K562 (cell line): ENCODE results near the gene MS4A18. TPM values are rescaled to one million over a fixed set of nuclear protein-coding genes. Genes with fewer than 3 reads are reported as not detected.

Experiments
- ATAC-seq: fragments of 200-7000 bp; cut with Tn5 transposase; 3 replicates; pipeline ENCODE4 v1.9.1; 2020; ENCODE audit warnings: moderate library complexity
- BruUV-seq: library from RNA; stranded (reverse); fragments of 400-500 nt; replicated peaks from 2 replicates; lab custom pipeline; 2021; lab: Mats Ljungman, UMichigan
- CTCF ChIA-PET: fragments of 300-600 bp; formaldehyde crosslinking; extraction: SDS; loops from one replicate; lab custom pipeline; 2021; ENCODE audit warnings: low intra/inter-chr PET ratio; lab: Yijun Ruan, JAX
- POLR2A ChIA-PET: fragments of 300-600, 350-650 bp; sonication (Branson Sonifier 250); formaldehyde crosslinking; extraction: SDS; loops from one replicate; lab custom pipeline; 2021; ENCODE audit warnings: antibody characterized with exemption, inconsistent platforms; lab: Yijun Ruan, JAX
- DNase-seq, 4 experiments: peaks; one replicate each; pipeline versions ENCODE4 v3.0.0 to v3.0.0-alpha.2; 2011 to 2018; ENCODE audit warnings: low spot score in 3 of 4, mixed read lengths in 3 of 4; ENCODE audit errors: extremely low read depth in 1 of 4
- FAIRE-seq: peaks from 2 replicates; lab custom pipeline; 2011; peaks lifted over from hg19 to GRCh38; lab: Jason Lieb, UNC
- H2AFZ ChIP-seq: 2 replicates; pipeline ENCODE4 v1.6.0; 2011; ENCODE audit warnings: low read depth, low read length, control low read depth, inconsistent platforms
- H3K27ac ChIP-seq: fragments of 200-600 bp; 3 replicates; pipeline ENCODE4 v1.8.0; 2011; ENCODE audit warnings: low read depth, mild to moderate bottlenecking, control low read depth, inconsistent platforms, low read length, moderate library complexity, mixed read lengths; ENCODE audit errors: extremely low read depth
- H3K27me3 ChIP-seq, 2 experiments: fragments of 300-600 bp in 1 of 2; 2 replicates in 1 of 2; 3 replicates in 1 of 2; pipeline versions ENCODE4 v1.6.0 to v1.8.0; 2011; ENCODE audit warnings: inconsistent platforms in 2 of 2, low read length in 2 of 2, mild to moderate bottlenecking in 1 of 2, mixed read lengths in 1 of 2, moderate library complexity in 1 of 2; ENCODE audit not compliant: control insufficient read depth in 2 of 2, insufficient read depth in 2 of 2
- H3K36me3 ChIP-seq: fragments of 300-600 bp; 3 replicates; pipeline ENCODE4 v1.8.0; 2011; ENCODE audit warnings: mild to moderate bottlenecking, low read length, inconsistent platforms; ENCODE audit not compliant: control insufficient read depth, insufficient read depth
- H3K4me1 ChIP-seq, 2 experiments: fragments of 200-600 bp in 1 of 2; replicated peaks in 1 of 2; 2 replicates in 1 of 2; 3 replicates in 1 of 2; pipeline versions ENCODE4 v1.5.1 to v1.8.0; 2011; ENCODE audit warnings: inconsistent platforms in 2 of 2, low read length in 2 of 2, mild to moderate bottlenecking in 1 of 2, mixed read lengths in 1 of 2, moderate library complexity in 1 of 2; ENCODE audit not compliant: control insufficient read depth in 2 of 2, insufficient read depth in 2 of 2
- H3K4me2 ChIP-seq: 2 replicates; pipeline ENCODE4 v1.6.1; 2011; ENCODE audit warnings: low read length, control low read depth, inconsistent platforms, mixed read lengths; ENCODE audit not compliant: insufficient read depth
- H3K4me3 ChIP-seq: fragments of 200-600 bp; sonication (generic), shearing (Covaris generic); 2 replicates; pipeline ENCODE4 v1.5.1; 2016; ENCODE audit warnings: control low read depth, inconsistent platforms
- H3K79me2 ChIP-seq: fragments of 200-600 bp; 3 replicates; pipeline ENCODE4 v1.8.0; 2011; ENCODE audit warnings: low read length, inconsistent platforms; ENCODE audit not compliant: control insufficient read depth, insufficient read depth
- H3K9ac ChIP-seq, 2 experiments: 2 replicates each; pipeline versions ENCODE4 v1.6.0 to v1.6.1; 2011; ENCODE audit warnings: low read depth in 2 of 2, low read length in 2 of 2, control low read depth in 1 of 2, inconsistent platforms in 1 of 2, mild to moderate bottlenecking in 1 of 2, mixed read lengths in 1 of 2; ENCODE audit not compliant: insufficient read depth in 1 of 2
- H3K9me1 ChIP-seq: one replicate; pipeline ENCODE4 v1.6.0; 2011; ENCODE audit warnings: inconsistent platforms, mild to moderate bottlenecking, low read length, moderate library complexity; ENCODE audit not compliant: control insufficient read depth, insufficient read depth
- H3K9me3 ChIP-seq: replicated peaks from 2 replicates; pipeline ENCODE4 v1.5.1; 2011; ENCODE audit warnings: low read depth, low read length, inconsistent platforms; ENCODE audit not compliant: control insufficient read depth, insufficient read depth
- H4K20me1 ChIP-seq: replicated peaks from 2 replicates; pipeline ENCODE4 v1.6.1; 2011; ENCODE audit warnings: low read length, inconsistent platforms, mixed read lengths; ENCODE audit not compliant: control insufficient read depth, insufficient read depth
- BCOR ChIP-seq: fragments of 450-650 bp; IDR thresholded peaks from 2 replicates; pipeline ENCODE4 v1.6.1; 2016
- CBX3 ChIP-seq, 2 experiments: IDR thresholded peaks; 1 replicate in 1 of 2; 2 replicates in 1 of 2; pipeline ENCODE4 v1.6.1; 2012; ENCODE audit warnings: inconsistent platforms in 2 of 2, low read length in 2 of 2, borderline replicate concordance in 1 of 2, control low read depth in 1 of 2
- CHCHD3 ChIP-seq: fragments of 250-450 bp; sonication (Bioruptor Pico); IDR thresholded peaks from 2 replicates; pipeline ENCODE4 v2.1.2; 2022; ENCODE audit warnings: mild to moderate bottlenecking
- CXXC5 ChIP-seq: fragments of 250-450 bp; sonication (Bioruptor Pico); IDR thresholded peaks from 2 replicates; pipeline ENCODE4 v1.8.0; 2022; ENCODE audit warnings: inconsistent platforms, mild to moderate bottlenecking, moderate library complexity
- GABPA ChIP-seq: fragments of 200-800 bp; sonication (Bioruptor generic); conservative IDR thresholded peaks from 2 replicates; pipeline ENCODE4 v1.6.1; 2016; ENCODE audit warnings: low read depth, missing genetic modification characterization, missing compliant biosample characterization
- KDM1A ChIP-seq, 2 experiments: fragments of 450-650 bp; IDR thresholded peaks; 2 replicates each; pipeline ENCODE4 v1.6.1; 2016; ENCODE audit warnings: mild to moderate bottlenecking in 2 of 2
- KLF6 ChIP-seq: fragments of 250-450 bp; sonication (Bioruptor Pico); IDR thresholded peaks from 2 replicates; pipeline ENCODE4 v1.4.0; 2020; ENCODE audit warnings: mild to moderate bottlenecking, moderate library complexity, borderline replicate concordance
- LCOR ChIP-seq: sonication (generic); formaldehyde crosslinking; IDR thresholded peaks from 2 replicates; pipeline ENCODE4 v1.8.0; 2022; ENCODE audit warnings: mild to moderate bottlenecking, missing genetic modification reagents
- MTA1 ChIP-seq: fragments of 450-650 bp; IDR thresholded peaks from 2 replicates; pipeline ENCODE4 v1.6.1; 2017; ENCODE audit warnings: borderline replicate concordance
- NRF1 ChIP-seq, 2 experiments: fragments of 450-650 bp; IDR thresholded peaks in 1 of 2; conservative IDR thresholded peaks in 1 of 2; 2 replicates each; pipeline ENCODE4 v1.6.1; 2014; ENCODE audit warnings: mild to moderate bottlenecking in 2 of 2
- RBM25 ChIP-seq: fragments of 200-400 bp; formaldehyde crosslinking; IDR thresholded peaks from 2 replicates; pipeline ENCODE4 v1.6.1; 2018; ENCODE audit warnings: low read length, low read depth, moderate library complexity; ENCODE audit not compliant: severe bottlenecking
- RCOR1 ChIP-seq, 2 experiments: IDR thresholded peaks; 2 replicates each; pipeline ENCODE4 v1.6.1; 2012; ENCODE audit warnings: low read depth in 2 of 2, low read length in 2 of 2, borderline replicate concordance in 1 of 2, improper control_type of control experiment in 1 of 2
- SMARCA5 ChIP-seq: fragments of 450-650 bp; IDR thresholded peaks from 2 replicates; pipeline ENCODE4 v1.6.1; 2016
- USF2 ChIP-seq: sonication (generic); formaldehyde crosslinking; IDR thresholded peaks from 2 replicates; pipeline ENCODE4 v1.5.0; 2020; ENCODE audit warnings: missing genetic modification reagents
- ZNF644 ChIP-seq: fragments of 200-800 bp; sonication (Bioruptor generic); IDR thresholded peaks from 2 replicates; pipeline ENCODE4 v1.6.1; 2016; ENCODE audit warnings: low read depth, missing genetic modification characterization, missing compliant biosample characterization
- WGBS: fragments of 100-300 bp; shearing (Covaris generic); methylation state at CpG from one replicate; pipeline ENCODE4 v1.1.6; 2016; ENCODE audit warnings: low coverage, mixed read lengths; ENCODE audit not compliant: insufficient coverage; ENCODE audit errors: missing lambda C conversion rate; 5-methylcytosine and 5-hydroxymethylcytosine counted together
- in situ Hi-C: fragments of 300-500 bp; cut with MboI; formaldehyde crosslinking; loops from 4 replicates; pipeline ENCODE4 v1.15.0; 2018; ENCODE audit warnings: inconsistent platforms, mixed read lengths
- intact Hi-C: fragments of 100-400 bp; cut with micrococcal nuclease; formaldehyde crosslinking; loops from 2 replicates; pipeline ENCODE4 v1.14.2; 2022
- polyA plus RNA-seq, 8 experiments: library from polyadenylated mRNA; depleted of rRNA in 4 of 8; stranded (reverse) in 5 of 8; unstranded in 3 of 8; fragments of >200 nt; fragmentation: Nextera tagmentation in 2 of 8; fragmentation: Illumina TruSeq in 1 of 8; extraction: Ambion mirVana in 2 of 8; extraction: Trizol in 1 of 8; gene quantifications; 2 replicates each; pipeline versions ENCODE4 v1.2.1 to v1.2.3, GENCODE V29; 2011 to 2014; ENCODE audit warnings: inconsistent platforms in 1 of 8, missing spikeins in 1 of 8
- total RNA-seq, 7 experiments: library from RNA; depleted of rRNA in 6 of 7; stranded (reverse); fragments of >200 nt in 6 of 7; fragmentation: Illumina TruSeq in 2 of 7; extraction: Trizol in 2 of 7; gene quantifications; 2 replicates each; pipeline versions ENCODE4 v1.2.1 to v1.2.3, GENCODE V29; 2011 to 2021; ENCODE audit warnings: low replicate concordance in 1 of 7

MS4A18 gene
- total and polyA plus RNA-seq, 9 of the 15 experiments (the other 6 are each of a cell fraction or from before 2014, with no cell fraction given) = not detected

DNA sequence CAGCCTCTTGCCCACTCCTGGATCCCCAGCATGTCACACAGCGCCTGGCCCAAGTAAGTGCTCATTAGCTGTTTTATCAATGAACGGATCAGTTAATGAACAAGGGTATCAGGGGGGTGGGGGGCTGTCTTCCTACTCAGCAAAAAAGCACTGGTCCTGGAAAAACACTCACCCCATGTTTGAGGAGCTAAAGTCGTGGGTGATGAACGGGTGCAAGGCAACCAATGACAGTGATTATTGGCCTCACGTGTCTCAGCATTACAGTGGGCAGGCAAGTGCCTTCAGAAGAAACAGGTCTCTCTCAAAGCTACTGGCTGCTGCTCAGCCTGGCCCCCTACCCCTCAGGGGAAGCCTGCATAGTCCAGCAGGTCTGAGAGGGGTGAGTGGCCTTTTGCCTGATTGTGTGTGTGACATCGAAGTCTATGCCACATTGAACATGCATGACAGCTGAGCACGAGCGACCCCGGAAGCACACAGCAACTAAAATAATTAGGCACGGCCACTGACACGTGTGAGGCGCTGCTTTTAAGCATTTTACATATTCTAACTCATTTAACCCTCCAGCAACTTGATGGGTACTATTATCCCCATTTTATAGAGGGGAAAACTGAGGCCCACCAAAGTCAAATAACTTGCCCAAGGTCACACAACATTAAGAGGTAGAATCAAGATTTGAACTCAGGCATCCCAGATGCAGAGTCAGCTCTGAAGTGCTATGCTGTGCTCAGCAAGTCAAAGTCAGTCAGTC, 58.0 kb downstream of the MS4A18 start:
- DNase-seq = no peak
- H4K20me1 ChIP-seq = no peaks in the 10 kb centered on the region
- no peak overlapping the region for H2AFZ ChIP-seq
- no peaks in the 10 kb centered on the region for H3K9me1 ChIP-seq
- no peaks in the 10 kb centered on the region for H3K36me3 ChIP-seq
- no peaks in the 10 kb centered on the region for H3K9me3 ChIP-seq
- ChIA-PET CTCF (no interaction called here), POLR2A (interaction anchor here (0.6 kb wide), 3 partner anchors 26 to 566 kb away, joined by 3 to 4 read pairs (median 4); partner anchors contain the start of gene MS4A15)
- H3K4me3 ChIP-seq = no peak overlapping the region
- intact Hi-C loops (no loop called here), in situ Hi-C loops (no loop called here)
- 5% methylated on average over 12 of the region's 12 CpGs for WGBS
- FAIRE-seq = no peak
- peaks cover 0 to 14% of the 10 kb centered on the region in 2 experiments; a peak in 2 of 5 replicates for H3K27me3 ChIP-seq
- H3K4me2 ChIP-seq = no peak overlapping the region
- H3K79me2 ChIP-seq = no peaks in the 10 kb centered on the region
- H3K27ac ChIP-seq = no peak overlapping the region
- peaks cover 2% of the 10 kb centered on the region in 2 experiments; a peak in 2 of 5 replicates for H3K4me1 ChIP-seq
- ATAC-seq = no peak
- no peak overlapping the region for H3K9ac ChIP-seq
- no TSS peak for BruUV-seq
- peak; percentile 60 for TF ChIP-seq USF2 (CRISPR knock-in tag)
- TF ChIP-seq BCOR = peak; percentile 83
- TF ChIP-seq MTA1 = no peak
- no peak for TF ChIP-seq ZNF644
- peak in 1 of 2 experiments; percentile 24; a peak in 1 of 3 replicates for TF ChIP-seq CBX3 (IDR thresholded peaks at IDR 0.05; ENCODE audit: borderline replicate concordance in 1 of 2, low read length in 2 of 2)
- TF ChIP-seq LCOR (CRISPR knock-in tag) = no peak
- peak; percentile 46; the same call in 1 of the 2 replicates for TF ChIP-seq SMARCA5
- peak; percentile 86 for TF ChIP-seq RBM25
- TF ChIP-seq RCOR1 (IDR thresholded peaks at IDR 0.05; ENCODE audit: borderline replicate concordance in 1 of 2, low read depth in 2 of 2, low read length in 2 of 2) = 0 out of 4 replicates have a peak, but pooled peaks of 1 of the 2 experiments have one; percentile 4
- no peak for TF ChIP-seq GABPA (tag)
- TF ChIP-seq CHCHD3 (CRISPR knock-in tag) = no peak
- no peak for TF ChIP-seq CXXC5 (CRISPR knock-in tag)
- TF ChIP-seq NRF1 (conservative IDR thresholded peaks at IDR 0.05 in 1 of 2, IDR thresholded peaks at IDR 0.05 in 1 of 2) = no peak
- TF ChIP-seq KDM1A (IDR thresholded peaks at IDR 0.05) = peak; percentile 31 to 66; a peak in 2 of 4 replicates
- TF ChIP-seq KLF6 (CRISPR knock-in tag) = no peak
